HG02610 (cell line): ENCODE measurements around the gene INCENP.
A peak's percentile ranks its signal among the peaks of the same experiment; 100 is the strongest.
"Not testable (repeated sequence)": the region's sequence is repeated elsewhere in the genome, so short reads cannot be mapped to it uniquely, and the experiment has no call there.

Experiments
- ATAC-seq: cut with Tn5 transposase; IDR thresholded peaks from one replicate; pipeline ENCODE4 v1.9.1; 2021; ENCODE audit warnings: mild to moderate bottlenecking, moderate library complexity; ENCODE audit not compliant: unreplicated experiment

Gene INCENP

DNA sequence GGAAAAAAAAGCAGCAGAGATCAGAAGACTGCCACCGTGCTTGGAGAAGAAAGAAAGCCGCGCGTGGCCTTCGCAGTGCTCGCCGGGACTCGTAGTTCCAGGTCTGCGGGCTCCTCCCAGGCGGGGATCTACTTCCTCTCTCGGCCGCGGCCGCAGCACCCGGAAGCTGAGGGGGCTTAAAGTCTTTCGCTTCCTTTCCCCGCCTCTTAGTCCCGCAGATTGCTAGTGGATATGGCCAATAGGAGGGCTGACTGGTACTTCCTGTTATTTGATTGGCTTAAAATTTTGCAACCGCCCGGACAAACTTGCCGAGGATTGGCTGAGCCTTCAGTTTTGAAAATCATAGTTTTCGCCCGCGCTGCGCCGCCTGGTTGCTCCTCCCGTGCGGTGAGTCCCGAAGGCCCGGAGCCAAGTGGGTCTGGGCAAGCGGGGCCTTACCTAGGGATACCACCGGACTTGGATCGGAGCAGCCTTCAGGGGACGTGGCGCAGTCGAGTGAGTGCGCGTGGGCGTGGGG lies at the start of gene INCENP:
TSS of gene INCENP (plus strand) at position 343 of the 517 bp plus-strand sequence. CDS start 4,151 bp downstream, outside the sequence.
- peak; percentile 91 for ATAC-seq

DNA sequence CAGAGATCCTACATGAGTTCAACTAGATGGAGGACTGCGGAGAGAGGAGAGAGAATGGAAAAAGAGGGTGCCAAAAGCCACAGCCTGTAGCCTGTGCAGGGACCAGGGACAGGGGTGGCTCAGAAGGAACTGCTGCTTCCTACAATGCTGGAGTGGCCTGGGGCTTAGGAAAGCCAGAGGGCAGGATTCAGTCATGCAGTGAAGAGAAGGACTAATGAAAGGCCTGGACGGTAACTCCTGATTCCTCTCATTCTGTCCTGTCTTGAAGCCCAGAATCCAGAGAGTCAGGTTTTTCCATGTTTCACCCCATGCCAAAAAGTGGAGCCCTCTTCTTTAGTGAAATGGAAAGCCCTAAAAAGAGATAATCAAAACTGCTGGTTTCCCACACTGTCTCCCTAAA lies 48.4 kb upstream of the INCENP start:
- no peak for ATAC-seq

DNA sequence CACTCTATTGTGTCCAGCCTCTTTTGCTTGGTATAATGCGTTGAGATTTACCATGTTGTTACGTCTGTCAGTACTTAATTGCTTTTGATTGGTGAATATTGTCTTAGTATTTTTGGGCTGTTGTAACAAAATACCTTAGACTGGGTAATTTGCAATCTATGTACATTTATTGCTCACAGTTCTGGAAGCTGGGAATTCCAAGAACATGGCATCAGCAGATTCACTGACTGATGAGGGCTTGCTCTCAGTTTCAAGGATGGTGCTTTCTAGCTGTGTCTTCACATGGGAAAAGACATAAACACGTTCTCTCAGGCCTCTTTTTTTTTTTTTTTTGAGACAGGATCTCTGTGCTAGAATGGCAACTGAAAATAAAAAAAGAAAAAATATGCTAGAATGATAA lies 46.7 kb upstream of the INCENP start:
- no peak for ATAC-seq

DNA sequence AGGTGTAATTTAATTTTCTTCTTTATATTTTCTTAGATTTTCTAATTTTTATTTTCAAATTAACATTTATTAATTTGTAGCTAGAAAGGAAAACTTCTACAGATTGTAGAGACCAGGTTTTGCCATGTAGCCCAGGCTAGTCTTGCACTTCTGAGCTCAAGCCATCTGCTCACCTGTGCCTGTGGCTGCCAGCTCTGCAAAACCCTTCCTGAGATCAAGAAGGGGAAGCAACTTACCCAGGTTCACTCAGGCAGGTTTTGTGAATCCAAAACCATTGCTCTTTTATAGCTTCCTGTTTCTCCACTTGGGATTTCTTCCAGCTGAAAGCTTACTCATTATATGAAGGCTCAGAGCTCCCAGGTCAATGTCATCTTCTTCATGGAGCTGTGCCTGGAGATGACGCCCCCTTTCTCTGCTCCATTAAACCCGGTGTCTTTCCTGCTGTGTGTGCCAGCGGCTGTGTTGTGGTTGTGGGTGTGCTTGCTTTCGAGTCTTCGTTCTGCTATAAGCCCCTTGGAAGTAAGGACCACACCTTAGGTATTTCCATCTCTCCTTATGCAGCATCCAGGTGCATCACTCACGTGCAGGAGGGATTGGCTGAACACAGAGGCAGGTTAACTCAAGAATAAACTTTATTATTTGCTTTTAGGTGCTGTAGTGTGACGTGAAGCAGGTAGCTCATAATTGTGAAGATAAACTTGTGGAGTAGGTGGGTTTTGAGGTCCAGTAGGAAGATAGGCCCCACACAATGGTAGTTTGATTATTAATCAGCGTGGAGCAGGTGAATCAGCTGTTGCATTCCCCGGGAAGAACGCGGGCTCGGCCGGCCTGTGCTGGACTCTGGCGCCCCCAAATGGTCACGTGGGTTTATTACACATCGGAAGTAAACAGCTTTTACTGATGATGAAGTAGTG lies 42.2 kb upstream of the INCENP start:
- ATAC-seq = no peak

DNA sequence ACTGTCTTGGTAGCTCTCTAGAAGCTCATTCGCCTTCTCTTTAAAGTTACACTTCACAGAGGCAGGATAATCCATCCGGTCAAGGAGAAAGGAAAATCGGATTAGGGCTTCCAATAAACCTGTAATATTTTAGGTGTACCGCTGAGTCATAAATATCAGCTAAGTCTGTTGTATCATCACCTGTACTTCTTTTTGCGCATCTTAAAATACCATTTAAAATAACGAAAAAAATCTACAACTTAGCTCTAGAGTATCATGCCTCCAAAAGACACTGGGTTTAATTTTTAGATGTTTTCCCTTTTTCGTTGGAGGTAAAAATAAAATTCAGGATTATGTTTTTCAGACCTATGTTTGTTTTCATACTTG lies 41.5 kb upstream of the INCENP start:
- ATAC-seq = no peak

DNA sequence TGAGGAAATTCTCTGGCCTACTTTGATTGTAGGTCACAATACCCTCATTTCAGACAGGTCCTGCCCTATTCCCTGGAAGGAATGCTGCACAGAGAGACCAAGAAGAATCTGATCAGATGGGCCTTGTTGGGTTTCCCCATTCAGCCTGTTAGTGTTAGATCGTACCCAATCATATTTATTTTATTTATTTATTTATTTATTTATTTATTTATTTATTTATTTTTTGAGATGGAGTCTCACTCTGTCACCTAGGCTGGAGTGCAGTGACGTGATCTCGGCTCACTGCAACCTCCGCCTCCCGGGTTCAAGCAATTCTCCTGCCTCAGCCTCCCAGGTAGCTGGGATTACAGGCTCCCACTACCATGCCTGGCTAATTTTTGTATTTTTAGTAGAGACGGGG lies 39.0 kb upstream of the INCENP start:
- not testable (repeated sequence) for ATAC-seq

DNA sequence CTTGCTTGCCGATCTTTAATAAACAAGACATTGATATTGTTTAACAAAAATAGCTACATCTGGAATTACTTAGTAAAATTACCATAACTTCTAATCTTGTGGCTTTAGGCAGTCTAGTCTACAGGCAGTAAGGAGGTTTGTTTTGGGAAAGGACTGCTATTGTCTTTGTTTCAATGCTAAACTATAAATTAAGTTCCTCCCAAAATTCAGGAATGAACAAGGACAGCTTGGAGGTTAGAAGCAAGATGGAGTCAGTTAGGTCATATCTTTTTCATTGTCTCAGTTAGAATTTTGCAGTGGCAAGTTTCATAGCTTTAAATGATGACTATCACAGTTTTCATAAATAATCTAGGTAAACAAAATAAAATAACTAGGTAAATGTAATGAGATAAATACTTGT lies 36.1 kb upstream of the INCENP start:
- ATAC-seq = no peak

DNA sequence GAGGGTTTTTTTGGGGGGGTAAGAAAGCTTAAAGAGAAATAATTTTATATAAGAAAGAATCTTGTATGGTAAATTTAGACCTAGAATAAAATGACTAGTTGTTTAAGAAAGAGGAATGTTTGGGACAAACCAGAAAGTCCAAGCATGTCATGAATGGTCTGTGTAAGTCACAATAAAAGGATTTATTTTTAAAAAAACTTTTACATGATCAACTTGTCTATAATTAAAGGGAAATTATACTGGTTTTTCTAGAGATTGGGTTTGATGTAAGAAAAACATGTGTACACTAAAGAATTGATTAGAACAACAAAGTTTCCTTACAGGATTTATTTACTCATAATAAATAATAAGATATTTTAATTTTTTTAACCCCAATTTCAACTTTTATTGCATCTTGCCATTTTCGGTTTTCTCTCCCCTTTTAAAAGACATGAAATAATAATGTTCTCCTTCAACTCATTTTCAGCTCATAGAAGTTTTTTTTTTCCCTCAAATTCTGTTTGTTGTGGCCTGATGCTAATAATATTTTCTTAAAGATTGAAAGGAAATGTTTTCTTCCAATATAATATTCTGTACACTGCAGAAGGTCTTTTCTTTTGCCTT lies 35.4 kb upstream of the INCENP start:
- ATAC-seq = no peak

DNA sequence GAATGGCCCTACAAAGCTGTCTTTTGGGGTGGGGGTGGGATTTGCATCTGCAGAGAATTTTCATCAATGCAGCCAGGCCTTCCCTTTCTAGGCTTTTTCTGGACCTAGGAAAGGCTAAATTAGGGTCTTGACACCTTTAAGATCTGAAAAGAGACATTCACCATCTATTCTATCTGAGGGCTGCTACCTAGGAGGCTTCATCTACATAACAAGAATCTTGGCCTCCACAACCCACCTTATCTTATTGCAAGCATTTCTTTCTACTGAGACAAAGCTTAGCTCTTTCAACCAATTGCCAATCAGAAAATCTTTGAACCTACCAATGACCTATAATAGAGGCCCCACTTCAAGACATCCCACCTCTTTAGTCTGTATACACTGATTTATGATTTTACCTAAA lies 20.7 kb upstream of the INCENP start:
- ATAC-seq = no peak

DNA sequence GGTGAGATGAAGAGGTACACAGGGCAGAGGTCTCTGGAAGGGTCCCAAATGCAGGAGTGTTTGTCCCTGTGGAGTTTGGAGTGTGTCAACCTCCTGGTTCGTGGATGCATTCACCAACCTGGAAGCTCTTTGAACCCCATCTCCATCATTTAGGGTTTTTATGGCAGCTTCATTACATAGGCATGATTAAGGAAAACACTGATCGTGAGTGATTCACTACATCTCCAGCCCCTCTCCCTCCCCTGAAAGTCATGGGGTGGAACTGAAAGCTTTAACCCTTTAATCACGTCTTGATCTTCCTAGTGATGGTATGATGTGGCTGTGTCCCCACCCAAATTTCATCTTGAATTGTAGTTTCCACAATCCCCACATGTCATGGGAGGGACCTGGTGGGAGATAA lies 19.8 kb upstream of the INCENP start:
- no peak for ATAC-seq

DNA sequence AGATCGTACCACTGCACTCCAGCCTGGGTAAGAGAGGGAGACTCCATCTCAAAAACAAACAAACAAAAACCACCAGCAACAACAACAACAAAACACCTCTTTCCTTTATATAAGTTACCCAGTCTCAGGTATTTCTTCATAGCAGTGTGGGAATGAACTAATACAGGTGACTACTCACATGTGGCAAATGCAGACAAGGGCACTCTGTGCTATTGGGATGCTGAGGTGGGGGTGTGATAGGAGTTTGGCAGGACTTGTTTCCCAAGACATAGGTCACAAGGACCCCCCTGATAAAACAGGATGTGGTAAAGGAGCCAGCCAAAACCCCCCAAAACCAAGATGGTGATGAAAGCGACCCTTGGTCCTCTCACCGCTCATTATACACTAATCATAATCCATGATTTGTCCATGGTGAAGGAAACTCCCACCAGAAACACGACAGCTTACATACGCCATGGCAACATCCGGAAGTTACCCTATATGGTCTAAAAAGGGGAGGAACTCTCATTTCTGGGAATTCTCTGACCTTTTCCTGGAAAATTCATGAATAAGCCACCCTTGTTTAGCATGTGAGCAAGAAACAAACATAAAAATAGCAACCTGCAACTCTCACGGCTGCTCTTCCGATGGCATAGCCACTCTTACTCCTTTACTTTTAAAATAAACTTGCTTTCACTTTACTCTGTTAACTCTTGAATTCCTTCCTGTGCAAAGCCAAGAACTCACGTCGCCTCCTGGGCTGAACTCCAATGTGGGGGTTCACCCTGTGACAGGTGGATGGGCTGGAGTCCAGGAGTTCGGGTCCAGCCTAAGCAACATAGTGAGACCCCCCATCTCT lies 18.8 kb upstream of the INCENP start:
- no peak for ATAC-seq

DNA sequence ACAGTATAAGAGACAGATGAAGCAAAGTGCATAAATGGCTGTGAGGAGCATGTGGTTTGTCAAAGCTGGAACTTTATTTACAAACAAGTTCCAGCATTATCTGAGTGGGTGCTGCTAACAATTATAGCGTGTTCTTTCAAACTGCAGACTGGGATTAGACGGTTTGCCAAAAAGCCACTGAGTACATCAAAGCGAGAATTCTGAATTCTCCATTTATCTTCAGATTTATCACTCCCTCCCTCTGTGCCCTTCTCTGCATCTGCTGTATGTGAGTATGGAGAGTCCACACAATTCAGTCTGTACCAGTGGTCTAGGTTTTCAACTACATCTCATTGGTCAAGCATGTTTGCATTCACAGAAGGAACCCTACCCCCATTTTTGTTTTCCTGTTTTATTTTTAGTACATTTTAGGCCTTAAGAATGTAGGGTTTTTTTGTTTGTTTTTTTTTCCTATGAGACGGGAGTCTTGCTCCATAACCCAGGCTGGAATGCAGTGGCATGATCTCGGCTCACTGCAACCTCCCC lies 18.1 kb upstream of the INCENP start:
- no peak for ATAC-seq

DNA sequence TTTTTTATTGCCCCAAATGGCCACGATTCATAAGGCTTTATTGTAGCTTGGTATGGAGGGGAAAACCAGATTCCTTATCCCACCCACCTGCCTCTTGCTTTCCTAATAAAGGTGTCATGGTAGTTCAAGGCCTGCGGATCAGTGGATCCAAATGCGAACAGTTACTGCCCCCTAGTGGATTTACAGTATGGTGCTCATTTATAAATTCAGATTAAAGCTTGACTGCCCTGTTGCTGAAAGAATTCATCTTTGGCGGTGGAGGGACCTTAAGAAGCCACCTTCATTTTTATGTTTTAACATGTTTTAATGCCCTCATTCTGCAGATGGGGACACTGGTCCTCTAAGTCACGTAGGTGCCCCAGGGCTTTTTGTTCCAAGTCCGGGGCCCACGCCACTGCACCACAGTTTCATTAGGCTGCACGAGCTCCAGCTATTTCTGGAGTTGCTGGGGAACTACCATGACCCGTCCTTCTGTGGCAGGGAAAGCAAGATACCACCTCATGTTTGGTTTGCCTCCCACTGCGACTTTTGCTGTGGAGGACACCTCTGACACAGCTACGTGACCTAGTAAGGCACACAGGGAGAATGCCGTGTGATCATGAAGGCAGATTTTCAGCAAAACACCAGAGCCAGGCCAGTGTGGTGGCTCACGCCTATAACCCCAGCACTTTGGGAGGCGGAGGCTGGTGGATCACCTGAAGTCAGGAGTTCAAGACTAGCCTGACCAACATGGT lies 15.6 kb upstream of the INCENP start:
- no peak for ATAC-seq

DNA sequence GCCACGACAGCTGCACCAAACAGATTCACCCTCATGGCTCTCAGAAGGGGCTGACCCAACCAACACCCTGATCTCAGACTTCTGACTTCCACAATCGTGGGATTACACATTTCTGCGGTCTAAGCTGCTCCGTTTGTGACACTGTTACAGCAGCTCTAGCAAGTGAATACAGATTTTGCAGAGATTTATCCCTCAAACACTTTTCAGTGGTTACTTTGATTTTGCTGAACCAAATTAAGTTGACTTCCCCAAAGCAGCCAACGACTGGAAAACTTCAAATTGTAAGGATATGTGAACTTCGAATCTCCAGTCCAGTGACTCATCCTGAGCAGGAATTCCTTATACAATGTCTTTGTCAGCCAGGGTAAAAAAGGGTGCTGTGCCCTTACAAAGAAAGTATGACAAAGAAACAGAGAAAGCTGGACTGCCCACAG lies 14.8 kb upstream of the INCENP start:
- no peak for ATAC-seq

DNA sequence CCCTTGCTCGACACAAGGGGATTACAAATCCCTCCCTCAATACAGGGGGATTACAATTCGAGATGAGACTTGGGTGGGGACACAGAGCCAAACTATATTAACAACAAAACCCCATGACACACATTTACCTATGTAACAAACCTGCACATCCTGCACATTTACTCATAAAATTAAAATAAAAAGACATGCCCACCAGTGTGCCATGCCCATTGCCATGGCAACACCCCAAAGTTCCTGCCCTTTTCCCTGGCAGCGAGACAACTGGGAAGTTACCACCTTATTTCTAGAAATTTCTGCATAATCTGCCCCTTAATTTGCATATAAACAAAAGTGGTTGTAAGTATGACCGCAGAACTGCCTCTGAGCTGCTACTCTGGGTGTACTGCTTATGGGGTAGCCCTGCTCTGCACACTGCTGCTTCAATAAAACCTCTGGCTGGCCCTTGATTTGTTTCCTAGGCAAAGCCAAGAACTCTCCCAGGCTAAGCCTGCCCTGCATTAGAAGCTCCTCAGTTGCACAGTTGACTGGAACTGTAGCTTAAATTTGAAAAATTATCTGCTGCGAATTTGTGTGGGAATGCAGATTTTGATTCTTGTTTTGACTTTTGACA lies 8.6 kb upstream of the INCENP start:
- ATAC-seq = no peak

DNA sequence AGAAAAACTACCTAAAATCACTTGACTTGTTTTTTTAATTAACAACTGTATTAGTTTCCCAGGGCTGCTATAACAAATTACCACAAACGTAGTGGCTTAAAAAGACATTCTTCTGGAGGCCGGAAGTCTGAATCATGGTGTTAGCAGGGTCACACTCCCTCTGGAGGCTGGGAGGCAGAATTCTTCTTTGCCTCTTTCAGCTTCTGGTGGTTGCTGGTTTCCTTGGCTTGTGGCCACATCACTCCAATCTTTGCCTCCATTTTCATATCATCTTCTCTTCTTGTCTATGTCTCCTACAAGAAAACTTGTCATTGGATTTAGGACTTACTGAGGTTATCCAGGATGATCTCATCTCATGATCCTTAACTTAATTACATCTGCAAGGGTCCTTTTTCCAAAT lies 7.4 kb upstream of the INCENP start:
- no peak for ATAC-seq

DNA sequence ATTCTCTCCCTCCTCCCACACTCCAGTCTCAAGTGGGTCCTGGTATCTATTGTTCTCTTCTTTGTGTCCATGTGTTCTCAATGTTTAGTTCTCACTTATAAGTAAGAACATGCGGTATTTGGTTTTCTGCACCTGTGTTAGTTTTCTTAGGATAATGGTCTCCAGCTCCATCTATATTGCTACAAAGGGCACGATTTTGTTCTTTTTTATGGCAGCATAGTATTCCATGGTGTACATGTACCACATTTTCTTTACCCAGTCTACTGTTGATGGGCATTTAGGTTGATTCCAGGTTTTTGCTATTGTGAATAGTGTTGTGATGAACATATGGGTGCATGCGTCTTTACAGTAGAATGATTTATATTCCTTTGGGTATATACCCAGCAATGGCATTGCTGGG lies 4.2 kb upstream of the INCENP start:
- ATAC-seq = no peak

DNA sequence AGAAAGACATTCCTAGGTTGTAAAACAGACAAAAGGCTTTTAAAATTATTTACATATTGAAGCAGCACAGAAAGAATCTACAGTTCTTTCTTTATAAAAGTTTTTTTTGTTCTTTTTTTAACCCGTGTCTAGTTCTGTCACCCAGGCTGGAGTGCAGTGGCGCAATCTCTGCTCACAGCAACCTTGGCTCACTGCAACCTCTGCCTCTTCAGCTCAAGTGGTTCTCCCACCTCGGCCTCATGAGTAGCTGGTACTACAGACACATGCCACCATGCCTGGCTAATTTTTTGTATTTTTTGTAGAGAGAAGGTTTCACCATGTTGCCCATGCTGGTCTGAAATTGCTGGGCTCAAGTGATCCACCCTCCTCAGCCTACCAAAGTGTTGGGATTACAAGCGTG lies 3.8 kb upstream of the INCENP start:
- no peak for ATAC-seq

DNA sequence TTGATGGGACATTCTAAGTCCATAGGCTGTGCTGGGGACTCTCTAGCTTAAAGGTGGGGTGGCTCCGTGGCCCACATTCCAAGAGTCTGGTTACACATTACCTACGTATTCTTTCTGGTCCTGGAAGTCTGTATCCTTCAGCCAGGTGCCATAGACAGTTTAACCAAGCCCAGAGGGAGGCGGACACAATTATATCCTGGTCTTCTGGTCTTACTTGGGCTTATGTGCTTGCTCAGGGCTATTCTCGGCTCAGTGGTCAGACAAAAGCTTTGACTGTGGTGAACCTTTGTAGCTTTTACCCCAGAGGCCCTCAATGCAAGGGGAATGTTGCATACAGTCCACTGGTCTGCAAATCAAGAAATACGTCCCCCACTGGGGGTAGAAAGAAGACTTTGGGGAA lies 3.4 kb upstream of the INCENP start:
- no peak for ATAC-seq

DNA sequence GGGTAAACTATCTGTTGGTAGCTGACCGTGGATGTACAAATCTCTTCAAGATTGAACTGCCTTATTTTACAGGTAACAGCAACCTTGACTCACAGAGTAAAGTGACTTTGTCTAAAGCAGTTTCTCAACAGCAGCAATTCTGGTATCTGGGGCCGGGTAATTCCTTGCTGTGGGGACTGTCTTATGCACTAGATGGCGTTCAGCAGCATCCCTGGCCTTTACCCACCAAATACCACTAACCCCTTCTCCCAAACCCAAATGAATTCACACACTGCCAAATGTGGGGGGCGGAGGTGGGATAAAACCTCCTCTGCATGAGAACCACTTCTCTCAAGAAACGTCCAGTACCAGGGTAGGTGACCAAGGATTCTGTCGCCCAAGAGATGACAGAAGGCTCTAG lies 1.7 kb upstream of the INCENP start:
- no peak for ATAC-seq
